Loucy (cell line): ENCODE measurements around the gene ENPP3.

Source experiments
- H2AFZ ChIP-seq: fragments of 200-600 bp; sonication (generic); 2 replicates; pipeline ENCODE4 v1.6.0; 2016; ENCODE audit warnings: antibody characterized with exemption, mild to moderate bottlenecking, low read length, moderate library complexity
- H3F3A ChIP-seq: fragments of 200-600 bp; 2 replicates; pipeline ENCODE4 v1.6.0; 2016; ENCODE audit warnings: antibody characterized with exemption, low read depth, mild to moderate bottlenecking
- H3K27me3 ChIP-seq: fragments of 200-600 bp; sonication (generic); 2 replicates; pipeline ENCODE4 v1.6.1; 2014; ENCODE audit warnings: low read length, mild to moderate bottlenecking; ENCODE audit not compliant: insufficient read depth, poor library complexity, severe bottlenecking
- H3K36me3 ChIP-seq: fragments of 200-600 bp; sonication (generic); 2 replicates; pipeline ENCODE4 v1.6.1; 2016; ENCODE audit warnings: low read length; ENCODE audit not compliant: insufficient read depth
- H3K4me1 ChIP-seq: fragments of 200-600 bp; sonication (generic); 2 replicates; pipeline ENCODE4 v1.5.1; 2014; ENCODE audit warnings: low read length, mild to moderate bottlenecking; ENCODE audit not compliant: insufficient read depth, poor library complexity, severe bottlenecking
- H3K4me2 ChIP-seq: fragments of 200-600 bp; sonication (generic); 2 replicates; pipeline ENCODE4 v1.6.0; 2014; ENCODE audit warnings: antibody characterized with exemption, low read length, low read depth, mild to moderate bottlenecking; ENCODE audit not compliant: poor library complexity, severe bottlenecking
- H3K4me3 ChIP-seq: fragments of 200-600 bp; sonication (generic); 2 replicates; pipeline ENCODE4 v1.5.1; 2014; ENCODE audit warnings: low read length, mild to moderate bottlenecking, mixed read lengths; ENCODE audit not compliant: poor library complexity, severe bottlenecking
- H3K79me2 ChIP-seq: fragments of 200-600 bp; sonication (generic); 2 replicates; pipeline ENCODE4 v1.6.1; 2014; ENCODE audit warnings: low read length; ENCODE audit not compliant: insufficient read depth
- H3K9ac ChIP-seq: fragments of 200-600 bp; sonication (generic); 2 replicates; pipeline ENCODE4 v1.6.0; 2014; ENCODE audit warnings: mild to moderate bottlenecking, low read depth, low read length, moderate library complexity; ENCODE audit not compliant: poor library complexity, severe bottlenecking
- H3K9me2 ChIP-seq: fragments of 200-600 bp; sonication (generic); replicated peaks from 2 replicates; pipeline ENCODE4 v1.6.1; 2016; ENCODE audit warnings: low read depth, low read length, mixed read lengths
- H3K9me3 ChIP-seq: fragments of 200-600 bp; sonication (generic); 2 replicates; pipeline ENCODE4 v1.6.1; 2014; ENCODE audit warnings: mild to moderate bottlenecking, antibody characterized with exemption, low read length, low read depth; ENCODE audit not compliant: insufficient read depth
- H4K20me1 ChIP-seq: fragments of 200-600 bp; sonication (generic); 2 replicates; pipeline ENCODE4 v1.6.0; 2014; ENCODE audit warnings: antibody characterized with exemption, low read length, mild to moderate bottlenecking; ENCODE audit not compliant: insufficient read depth, poor library complexity, severe bottlenecking
- CTCF ChIP-seq: fragments of 200-600 bp; sonication (generic); conservative IDR thresholded peaks from 2 replicates; pipeline ENCODE4 v1.5.1; 2014; ENCODE audit warnings: mild to moderate bottlenecking, antibody characterized with exemption, low read length
- EZH2phosphoT487 ChIP-seq: fragments of 200-600 bp; IDR thresholded peaks from 2 replicates; pipeline ENCODE4 v1.6.1; 2018; ENCODE audit warnings: antibody characterized with exemption, mild to moderate bottlenecking, moderate library complexity, borderline replicate concordance

The ENPP3 gene

DNA sequence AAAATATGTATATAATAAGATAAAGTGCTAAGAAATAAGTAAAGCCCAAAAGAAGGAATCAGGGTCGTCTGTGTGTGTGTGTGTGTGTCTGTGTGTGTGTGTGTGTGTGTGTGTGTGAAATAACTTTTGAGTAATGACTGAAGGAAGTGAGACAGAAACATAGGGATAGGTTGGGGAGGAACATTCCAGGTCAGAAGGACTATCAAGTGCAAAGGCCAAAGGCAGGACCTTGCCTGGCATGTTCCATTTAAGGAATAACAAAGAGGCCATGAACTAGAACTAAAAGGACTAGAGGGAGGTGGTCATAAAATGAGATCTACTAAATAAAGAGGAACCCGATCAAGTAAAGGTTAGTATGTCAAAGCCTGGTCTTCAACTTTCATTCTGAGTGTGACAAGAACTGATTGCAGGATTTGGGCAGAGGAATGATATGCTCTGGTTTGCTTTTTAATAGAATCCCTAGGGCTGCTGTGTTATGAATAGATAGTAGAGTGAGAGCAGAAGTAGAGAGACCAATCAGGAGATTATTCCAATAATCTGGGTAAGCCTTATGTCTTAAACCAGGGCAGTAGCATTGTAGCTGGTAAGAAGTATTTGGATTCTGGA lies 6.9 kb downstream of the ENPP3 start:
- no peak for TF ChIP-seq CTCF
- TF ChIP-seq EZH2phosphoT487 = no peak
- no peaks in the 10 kb centered on the region for H3K36me3 ChIP-seq

DNA sequence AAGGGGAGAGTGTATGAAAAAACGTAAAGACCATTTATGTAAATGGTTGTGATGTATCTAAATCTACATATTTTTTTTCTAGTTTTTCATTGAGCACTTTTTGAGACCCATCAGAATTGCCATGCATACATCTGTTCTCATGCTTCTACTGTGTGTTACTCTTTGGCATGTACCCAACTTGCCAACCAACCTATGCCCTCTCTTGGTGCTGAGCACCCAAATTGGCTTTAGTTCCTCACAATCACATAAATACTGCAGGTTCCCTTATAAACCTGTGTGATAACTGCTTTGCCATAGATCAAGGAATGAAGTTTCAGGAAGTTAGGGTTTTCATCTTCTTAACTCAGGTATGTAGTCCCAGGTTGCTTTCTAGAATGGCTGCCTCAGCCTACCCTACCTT lies 7.8 kb downstream of the ENPP3 start:
- Histone ChIP-seq H3K4me1 (no peaks in the 10 kb centered on the region), H3K4me2 (no peak overlapping the region), H4K20me1 (no peaks in the 10 kb centered on the region), H3K4me3 (no peak overlapping the region), H3K9ac (no peak overlapping the region), H3K9me2 (no peaks in the 10 kb centered on the region), H3K9me3 (no peaks in the 10 kb centered on the region), H3F3A (no peaks in the 10 kb centered on the region), H3K36me3 (no peaks in the 10 kb centered on the region), H3K79me2 (no peaks in the 10 kb centered on the region), H3K27me3 (no peaks in the 10 kb centered on the region), H2AFZ (no peak overlapping the region)
- TF ChIP-seq EZH2phosphoT487 (no peak), CTCF (no peak)

More for the DNA sequence above, 6.9 kb downstream of the ENPP3 start:
- Histone ChIP-seq H3F3A (no peaks in the 10 kb centered on the region), H2AFZ (no peak overlapping the region), H4K20me1 (no peaks in the 10 kb centered on the region), H3K9me3 (no peaks in the 10 kb centered on the region), H3K4me2 (no peak overlapping the region), H3K4me3 (no peak overlapping the region), H3K27me3 (no peaks in the 10 kb centered on the region), H3K79me2 (no peaks in the 10 kb centered on the region), H3K9ac (no peak overlapping the region), H3K9me2 (no peaks in the 10 kb centered on the region), H3K4me1 (no peaks in the 10 kb centered on the region)

GRCh38 chr6:131645846-131646245 lies 8.7 kb downstream of the ENPP3 start:
- Histone ChIP-seq H3K4me2 (no peak overlapping the region), H3F3A (no peaks in the 10 kb centered on the region), H2AFZ (no peak overlapping the region), H3K4me1 (no peaks in the 10 kb centered on the region), H4K20me1 (no peaks in the 10 kb centered on the region), H3K9me2 (no peaks in the 10 kb centered on the region), H3K27me3 (no peaks in the 10 kb centered on the region), H3K9me3 (no peaks in the 10 kb centered on the region), H3K4me3 (no peak overlapping the region), H3K79me2 (no peaks in the 10 kb centered on the region), H3K9ac (no peak overlapping the region), H3K36me3 (no peaks in the 10 kb centered on the region)
- TF ChIP-seq EZH2phosphoT487 (no peak), CTCF (no peak)
